Cardiac muscle cell (in vitro differentiated cells and primary cell): ENCODE results near the gene THAP3. TPM values are rescaled to one million over a fixed set of nuclear protein-coding genes. Genes with fewer than 3 reads are reported as not detected.

Experiments used
- DNase-seq, 2 donors: peaks; one replicate each; pipeline versions ENCODE4 v3.0.0 to v3.0.0-alpha.2; 2010 to 2017; ENCODE audit warnings: low read depth in 1 of 2, low spot score in 1 of 2
- H3K27ac ChIP-seq: fragments of 200-600 bp; sonication (generic); 2 replicates; pipeline ENCODE4 v1.5.1; 2016
- H3K27me3 ChIP-seq: fragments of 200-600 bp; sonication (generic); 2 replicates; pipeline ENCODE4 v1.6.0; 2016; ENCODE audit warnings: control low read depth
- H3K36me3 ChIP-seq: fragments of 200-600 bp; sonication (generic); 2 replicates; pipeline ENCODE4 v1.5.1; 2016; ENCODE audit warnings: control low read depth
- H3K4me1 ChIP-seq: fragments of 200-600 bp; sonication (generic); 2 replicates; pipeline ENCODE4 v1.8.1; 2017; ENCODE audit warnings: low read depth, mild to moderate bottlenecking, mixed run types
- H3K4me3 ChIP-seq: fragments of 200-600 bp; sonication (generic); 2 replicates; pipeline ENCODE4 v1.5.1; 2016; ENCODE audit warnings: mild to moderate bottlenecking
- H3K9me3 ChIP-seq: fragments of 200-600 bp; sonication (generic); 2 replicates; pipeline ENCODE4 v1.5.1; 2017; ENCODE audit warnings: low read depth, mild to moderate bottlenecking, control low read depth
- CTCF ChIP-seq: IDR thresholded peaks from 2 replicates; pipeline ENCODE4 v1.5.1; 2012; ENCODE audit warnings: low read depth, mild to moderate bottlenecking, low read length
- polyA plus RNA-seq: library from polyadenylated mRNA; unstranded; fragments of >200 nt; fragmentation: Nextera tagmentation; extraction: Ambion mirVana; gene quantifications from 2 replicates; pipeline ENCODE4 v1.2.1, GENCODE V29; 2016
- total RNA-seq: library from RNA; depleted of rRNA; stranded (reverse); fragments of >200 nt; gene quantifications from 2 replicates; pipeline ENCODE4 v1.2.3, GENCODE V29; 2016

The THAP3 gene
- total and polyA plus RNA-seq, 2 experiments from 2014 or later: 35.1 to 55.5 TPM

DNA sequence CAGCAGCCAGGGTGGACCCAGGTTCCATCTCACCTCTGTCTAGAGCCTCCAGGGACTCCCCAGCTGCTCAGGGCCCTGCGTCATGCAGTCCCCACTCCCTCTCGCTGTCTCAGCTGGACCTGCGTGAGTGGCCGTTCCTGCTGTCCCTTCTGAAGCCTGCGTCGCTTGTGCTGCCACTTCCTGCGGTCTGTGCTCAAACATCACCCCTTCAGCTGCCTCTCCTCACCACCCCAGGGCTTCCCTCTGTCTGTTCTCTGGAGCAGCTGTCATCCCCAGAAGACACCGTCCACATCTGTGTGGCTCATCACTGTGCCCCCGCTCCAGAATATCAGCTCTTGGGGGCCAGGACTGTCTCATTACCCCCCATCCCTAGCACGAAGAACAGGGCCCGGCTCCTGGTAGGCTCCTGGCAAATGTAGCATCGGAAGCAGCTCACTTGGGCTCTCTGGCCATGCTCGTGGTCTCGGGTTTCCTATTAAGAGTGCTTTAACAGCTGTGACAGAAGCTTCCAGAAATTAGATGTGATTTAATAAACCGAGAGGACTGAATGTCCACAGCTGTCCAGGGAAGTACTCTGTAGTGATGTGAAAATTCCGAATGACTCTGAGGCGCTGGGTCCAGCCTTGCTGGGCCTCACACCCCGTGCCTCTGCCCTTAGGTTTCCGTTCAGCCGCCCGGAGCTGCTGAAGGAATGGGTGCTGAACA lies 3.3 kb downstream of the THAP3 start:
- Histone ChIP-seq H3K27me3 (no peaks in the 10 kb centered on the region), H3K9me3 (no peaks in the 10 kb centered on the region), H3K4me3 (no peak overlapping the region), H3K4me1 (no peaks in the 10 kb centered on the region), H3K27ac (no peak overlapping the region), H3K36me3 (peaks cover 7% of the 10 kb centered on the region)
- no peak for TF ChIP-seq CTCF
- DNase-seq: no peak

DNA sequence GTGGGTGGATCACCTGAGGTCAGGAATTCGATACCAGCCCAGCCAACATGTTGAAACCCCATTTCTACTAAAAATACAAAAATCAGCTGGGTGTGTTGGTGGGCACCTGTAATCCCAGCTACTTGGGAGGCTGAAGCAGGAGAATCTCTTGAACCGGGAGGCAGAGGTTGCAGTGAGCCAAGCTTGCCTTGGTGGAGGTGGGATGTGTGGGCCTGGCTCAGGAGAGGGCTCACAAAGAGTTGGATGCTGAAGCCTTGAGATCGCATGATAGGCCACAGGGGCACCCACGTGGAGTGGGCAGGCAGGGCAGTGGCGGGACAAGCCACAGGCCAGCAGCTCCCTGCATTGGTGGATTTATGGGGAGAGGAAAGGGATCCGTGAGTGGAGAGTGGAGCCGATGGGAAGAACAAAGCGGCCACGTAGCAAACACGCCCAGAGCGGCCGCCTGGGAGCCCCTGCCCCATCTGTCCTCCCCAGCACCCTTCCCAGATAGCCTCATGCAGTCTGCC lies 4.4 kb downstream of the THAP3 start:
- Histone ChIP-seq H3K4me1 (no peaks in the 10 kb centered on the region), H3K27ac (no peak overlapping the region), H3K36me3 (peaks cover 5% of the 10 kb centered on the region), H3K4me3 (no peak overlapping the region), H3K9me3 (no peaks in the 10 kb centered on the region), H3K27me3 (no peaks in the 10 kb centered on the region)
- no peak for TF ChIP-seq CTCF
- DNase-seq: no peak

GRCh38 chr1:6630027-6630426 lies 5.4 kb downstream of the THAP3 start:
- TF ChIP-seq CTCF: no peak
- Histone ChIP-seq H3K4me1 (no peaks in the 10 kb centered on the region), H3K27me3 (no peaks in the 10 kb centered on the region), H3K27ac (no peak overlapping the region), H3K9me3 (no peaks in the 10 kb centered on the region), H3K4me3 (no peak overlapping the region), H3K36me3 (peaks cover 14% of the 10 kb centered on the region)
- DNase-seq: no peak

DNA sequence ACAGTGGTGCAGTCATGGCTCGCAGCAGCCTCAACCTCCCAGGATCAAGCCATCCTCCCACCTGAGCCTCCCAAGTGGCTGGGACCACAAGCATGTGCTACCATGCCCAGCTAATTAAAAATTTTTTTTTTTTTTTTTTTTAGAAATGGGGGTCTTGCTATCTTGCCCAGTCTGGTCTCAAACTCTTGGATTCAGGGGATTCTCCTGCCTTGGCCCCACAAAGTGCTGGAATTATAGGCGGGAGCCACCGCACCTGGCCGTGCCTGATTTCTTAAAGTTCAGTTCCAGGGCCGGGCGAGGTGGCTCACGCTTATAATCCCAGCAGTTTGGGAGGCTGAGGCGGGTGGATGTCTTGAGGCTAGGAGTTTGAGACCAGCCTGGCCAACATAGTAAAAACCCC lies 6.4 kb downstream of the THAP3 start:
- no peak for TF ChIP-seq CTCF
- H3K36me3 ChIP-seq: peaks cover 20% of the 10 kb centered on the region

DNA sequence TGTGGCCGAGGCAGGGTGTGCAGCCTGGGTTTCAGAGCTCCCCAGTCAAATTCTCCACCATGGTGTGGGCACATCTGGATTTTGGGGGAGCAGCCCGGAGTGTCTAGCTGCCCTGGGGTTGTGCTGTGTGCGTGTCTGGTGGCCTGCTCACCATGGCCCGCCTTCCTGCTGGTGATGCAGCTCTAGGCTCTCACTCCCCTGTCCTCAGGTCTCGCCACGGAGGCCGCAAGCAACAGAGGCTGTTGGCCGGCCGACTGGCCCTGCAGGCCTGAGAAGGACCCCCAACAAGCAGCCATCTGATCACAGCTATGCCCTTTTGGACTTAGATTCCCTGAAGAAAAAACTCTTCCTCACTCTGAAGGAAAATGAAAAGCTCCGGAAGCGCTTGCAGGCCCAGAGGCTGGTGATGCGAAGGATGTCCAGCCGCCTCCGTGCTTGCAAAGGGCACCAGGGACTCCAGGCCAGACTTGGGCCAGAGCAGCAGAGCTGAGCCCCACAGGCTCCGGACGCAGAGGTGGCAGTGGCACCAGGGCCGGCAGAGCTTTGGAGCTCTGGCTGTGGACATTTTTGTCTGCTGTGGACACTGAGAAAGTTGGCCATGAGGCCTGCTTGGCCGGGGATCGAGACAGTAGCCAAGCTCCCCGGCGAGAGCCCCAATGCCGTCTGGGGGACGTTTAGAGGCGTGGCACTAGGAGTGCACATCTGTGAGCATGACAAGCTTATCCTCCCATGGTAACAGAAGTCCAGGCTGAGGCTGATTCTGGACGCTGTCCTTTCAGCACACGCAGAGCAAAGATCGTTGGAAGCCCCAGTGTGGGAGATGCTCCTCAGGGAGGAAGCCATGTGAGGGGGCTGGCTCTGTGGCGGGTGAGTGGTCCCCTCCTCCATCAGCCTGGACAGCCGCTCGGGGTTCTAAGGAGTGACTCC lies 8.2 kb downstream of the THAP3 start:
- TF ChIP-seq CTCF: no peak
- Histone ChIP-seq H3K36me3 (peaks cover 36% of the 10 kb centered on the region), H3K9me3 (no peaks in the 10 kb centered on the region), H3K27me3 (no peaks in the 10 kb centered on the region), H3K27ac (no peak overlapping the region), H3K4me1 (no peaks in the 10 kb centered on the region), H3K4me3 (no peak overlapping the region)
- no peak for DNase-seq

More for the DNA sequence above, 6.4 kb downstream of the THAP3 start:
- no peaks in the 10 kb centered on the region for H3K9me3 ChIP-seq
- H3K4me1 ChIP-seq: no peaks in the 10 kb centered on the region
- no peaks in the 10 kb centered on the region for H3K27me3 ChIP-seq
- H3K4me3 ChIP-seq: no peak overlapping the region
- no peak for DNase-seq
- no peak overlapping the region for H3K27ac ChIP-seq
